AG04449 (cell line): ENCODE measurements around the gene NCAPH2.
A peak's percentile ranks its signal among the peaks of the same experiment; 100 is the strongest.

Experiments
- CTCF ChIA-PET: fragments of 350-600 bp; formaldehyde crosslinking; extraction: SDS; loops from one replicate; lab custom pipeline; 2021; ENCODE audit warnings: antibody characterized with exemption; lab: Yijun Ruan, JAX
- POLR2A ChIA-PET: fragments of 400-600, 350-600 bp; formaldehyde crosslinking; extraction: SDS; loops from one replicate; lab custom pipeline; 2020; ENCODE audit warnings: antibody characterized with exemption, inconsistent platforms; lab: Yijun Ruan, JAX
- DNase-seq: peaks from one replicate; pipeline ENCODE4 v3.0.0-alpha.2; 2010; ENCODE audit warnings: low read depth, low spot score
- H3K4me3 ChIP-seq: 2 replicates; pipeline ENCODE4 v1.5.1; 2011; ENCODE audit warnings: low read depth, mild to moderate bottlenecking, control low read depth, low read length
- TF ChIP-seq, protein P1 (sequence below): IDR thresholded peaks from one replicate; pipeline ENCODE4 v1.5.1; 2011; ENCODE audit warnings: mild to moderate bottlenecking, moderate library complexity, low read length, control low read depth, inconsistent platforms; ENCODE audit not compliant: insufficient read depth; ENCODE audit errors: missing control alignments

NCAPH2 gene

DNA sequence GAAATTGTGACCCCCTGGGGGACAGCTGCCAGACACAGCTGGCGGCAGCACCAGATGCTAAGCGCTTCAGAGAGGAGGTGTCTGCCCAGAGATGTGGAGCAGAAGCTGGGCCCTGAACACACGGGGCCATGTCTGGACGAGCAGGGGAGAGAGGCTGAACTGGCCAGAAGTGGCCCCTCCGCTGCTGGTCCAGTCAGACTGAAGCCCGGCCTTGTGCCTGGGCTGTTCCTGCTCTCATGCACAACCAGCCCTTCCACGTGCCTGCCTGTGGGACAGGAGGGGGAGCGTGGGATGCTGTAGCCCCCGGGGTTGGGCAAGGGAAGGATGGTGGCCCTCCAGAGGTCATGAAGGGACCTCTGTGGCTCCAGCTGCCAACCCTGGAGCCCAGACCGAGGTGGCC is 24.9 kb upstream of the NCAPH2 start:
- TF ChIP-seq, protein P1, sequence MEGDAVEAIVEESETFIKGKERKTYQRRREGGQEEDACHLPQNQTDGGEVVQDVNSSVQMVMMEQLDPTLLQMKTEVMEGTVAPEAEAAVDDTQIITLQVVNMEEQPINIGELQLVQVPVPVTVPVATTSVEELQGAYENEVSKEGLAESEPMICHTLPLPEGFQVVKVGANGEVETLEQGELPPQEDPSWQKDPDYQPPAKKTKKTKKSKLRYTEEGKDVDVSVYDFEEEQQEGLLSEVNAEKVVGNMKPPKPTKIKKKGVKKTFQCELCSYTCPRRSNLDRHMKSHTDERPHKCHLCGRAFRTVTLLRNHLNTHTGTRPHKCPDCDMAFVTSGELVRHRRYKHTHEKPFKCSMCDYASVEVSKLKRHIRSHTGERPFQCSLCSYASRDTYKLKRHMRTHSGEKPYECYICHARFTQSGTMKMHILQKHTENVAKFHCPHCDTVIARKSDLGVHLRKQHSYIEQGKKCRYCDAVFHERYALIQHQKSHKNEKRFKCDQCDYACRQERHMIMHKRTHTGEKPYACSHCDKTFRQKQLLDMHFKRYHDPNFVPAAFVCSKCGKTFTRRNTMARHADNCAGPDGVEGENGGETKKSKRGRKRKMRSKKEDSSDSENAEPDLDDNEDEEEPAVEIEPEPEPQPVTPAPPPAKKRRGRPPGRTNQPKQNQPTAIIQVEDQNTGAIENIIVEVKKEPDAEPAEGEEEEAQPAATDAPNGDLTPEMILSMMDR = no peak
- ChIA-PET POLR2A (no interaction called here), CTCF (interaction anchor here (1.0 to 1.2 kb wide), 2 partner anchors 22 to 142 kb away, joined by 3 read pairs; no protein-coding TSS in a partner anchor)
- peak overlapping the region; percentile 70 for H3K4me3 ChIP-seq
- no peak for DNase-seq

DNA sequence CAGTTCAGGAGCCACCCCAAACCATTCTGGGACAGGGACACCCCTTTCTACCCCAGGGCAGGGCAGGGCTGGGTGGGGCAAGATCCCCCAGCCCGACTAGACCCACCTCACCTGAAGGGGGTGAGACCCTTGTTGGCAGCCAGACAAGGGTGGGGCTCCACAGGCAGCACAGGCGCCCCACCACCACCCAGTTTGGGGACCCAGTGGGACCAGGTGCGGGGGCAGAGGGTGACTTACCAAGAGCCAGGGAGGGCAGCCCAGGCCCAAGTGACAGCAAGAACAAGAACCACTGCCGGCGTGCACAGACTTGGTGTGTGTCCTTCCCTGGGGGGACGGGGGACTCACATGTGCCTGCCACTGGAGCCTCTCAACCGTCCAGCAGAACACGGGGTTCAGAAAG is 24.5 kb upstream of the NCAPH2 start:
- ChIA-PET CTCF (interaction anchor here (1.0 to 1.2 kb wide), 2 partner anchors 22 to 142 kb away, joined by 3 read pairs; no protein-coding TSS in a partner anchor), POLR2A (no interaction called here)
- TF ChIP-seq, protein P1 = no peak
- DNase-seq = no peak
- no peak overlapping the region for H3K4me3 ChIP-seq

DNA sequence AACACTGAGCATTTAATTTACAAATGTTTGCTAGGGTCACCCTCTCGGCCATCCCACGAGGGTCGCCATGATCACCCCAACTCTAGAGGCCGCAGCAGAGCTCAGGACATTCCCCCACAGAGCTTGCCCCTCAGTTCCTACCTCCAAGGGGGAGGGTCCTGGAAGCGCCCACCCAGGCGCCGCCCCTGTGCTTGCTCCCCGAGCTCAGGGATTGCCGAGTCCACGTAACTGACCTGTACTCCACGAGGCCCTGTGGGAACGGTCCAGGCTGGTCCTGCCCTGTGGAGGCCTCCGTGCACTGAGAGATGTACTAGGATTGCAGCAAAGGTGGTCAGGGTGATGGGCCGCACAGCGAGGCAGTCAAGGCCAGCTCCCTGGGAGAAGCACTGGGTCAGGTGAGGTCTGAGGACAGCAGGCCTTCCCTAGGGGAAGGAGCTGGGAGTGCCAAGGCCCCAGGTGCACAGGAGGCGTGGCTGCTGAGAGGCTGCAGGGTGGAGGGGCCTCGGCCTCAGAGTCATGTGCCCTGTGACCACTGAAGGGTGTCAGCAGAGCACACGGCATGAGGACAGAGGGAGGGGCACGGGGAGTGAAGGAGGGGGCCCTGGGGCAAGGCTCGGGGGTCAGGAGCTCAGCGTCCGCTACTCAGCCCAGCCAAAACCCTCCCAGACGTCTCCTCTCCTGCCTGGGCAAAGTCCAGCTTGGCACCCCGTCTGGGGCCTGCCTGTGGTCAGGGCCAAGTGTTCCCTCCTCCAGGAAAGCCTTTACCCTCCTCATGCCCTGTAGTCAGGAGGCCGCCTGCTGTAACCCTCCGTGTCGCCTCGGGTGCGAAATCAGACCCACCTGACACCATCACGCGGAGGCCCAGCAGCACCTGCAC is 23.8 kb upstream of the NCAPH2 start:
- TF ChIP-seq, protein P1 = no peak
- CTCF ChIA-PET = interaction anchor here (1.0 to 3.8 kb wide), 2 partner anchors 13 to 21 kb away, joined by 3 to 24 read pairs; no protein-coding TSS in a partner anchor

DNA sequence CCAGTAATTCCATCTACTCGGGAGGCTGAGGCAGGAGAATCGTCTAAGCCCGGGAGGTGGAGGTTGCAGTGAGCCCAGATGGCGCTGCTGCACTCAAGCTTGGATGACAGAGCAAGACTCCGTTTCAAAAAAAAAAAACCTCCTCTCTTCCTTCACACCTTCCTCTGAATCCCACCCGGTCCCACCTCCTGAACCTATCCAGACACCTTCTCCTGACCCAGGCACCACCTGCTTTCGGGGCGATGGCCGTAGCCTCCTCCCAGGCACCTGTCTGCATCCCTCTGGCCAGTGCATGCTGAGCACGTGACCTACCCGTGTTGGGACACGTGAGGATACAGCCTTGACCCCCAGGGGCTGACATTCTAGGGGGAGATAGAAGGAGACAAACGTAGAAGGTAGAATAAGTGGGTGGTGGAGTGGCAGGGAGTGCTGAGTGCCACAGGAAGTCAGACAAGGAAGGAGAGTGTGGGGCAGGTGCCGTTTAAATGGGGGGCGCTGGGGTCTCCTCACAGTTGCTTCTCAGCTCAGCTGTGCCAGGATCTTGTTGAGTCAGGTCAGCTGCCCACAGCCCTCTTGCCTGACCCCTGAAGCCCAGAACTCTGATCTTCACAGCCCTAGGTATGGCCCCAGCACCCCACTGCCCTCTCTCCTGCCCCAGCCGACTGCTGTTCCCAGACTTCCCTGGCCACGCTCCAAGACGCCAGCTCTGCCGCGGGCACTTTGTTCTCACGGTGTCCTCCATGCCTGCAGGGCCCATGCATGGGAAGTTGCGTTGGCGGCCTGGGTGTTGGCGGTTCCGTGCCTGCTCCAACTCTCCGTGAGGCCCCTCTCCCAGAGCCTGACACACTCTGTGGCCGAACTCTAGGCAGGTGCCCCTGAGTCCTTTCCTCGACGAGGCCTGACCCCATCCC is 22.5 kb upstream of the NCAPH2 start:
- H3K4me3 ChIP-seq = no peak overlapping the region
- DNase-seq = no peak
- CTCF ChIA-PET = interaction anchor here (3.8 kb wide), 1 partner anchor 12 kb away, joined by 24 read pairs; no protein-coding TSS in a partner anchor
- POLR2A ChIA-PET = interaction anchor here (0.6 kb wide), 1 partner anchor 214 kb away, joined by 3 read pairs; no protein-coding TSS in a partner anchor
- TF ChIP-seq, protein P1 = no peak

More for the DNA sequence above, 23.8 kb upstream of the NCAPH2 start:
- POLR2A ChIA-PET = no interaction called here
- DNase-seq = no peak
- no peak overlapping the region for H3K4me3 ChIP-seq

DNA sequence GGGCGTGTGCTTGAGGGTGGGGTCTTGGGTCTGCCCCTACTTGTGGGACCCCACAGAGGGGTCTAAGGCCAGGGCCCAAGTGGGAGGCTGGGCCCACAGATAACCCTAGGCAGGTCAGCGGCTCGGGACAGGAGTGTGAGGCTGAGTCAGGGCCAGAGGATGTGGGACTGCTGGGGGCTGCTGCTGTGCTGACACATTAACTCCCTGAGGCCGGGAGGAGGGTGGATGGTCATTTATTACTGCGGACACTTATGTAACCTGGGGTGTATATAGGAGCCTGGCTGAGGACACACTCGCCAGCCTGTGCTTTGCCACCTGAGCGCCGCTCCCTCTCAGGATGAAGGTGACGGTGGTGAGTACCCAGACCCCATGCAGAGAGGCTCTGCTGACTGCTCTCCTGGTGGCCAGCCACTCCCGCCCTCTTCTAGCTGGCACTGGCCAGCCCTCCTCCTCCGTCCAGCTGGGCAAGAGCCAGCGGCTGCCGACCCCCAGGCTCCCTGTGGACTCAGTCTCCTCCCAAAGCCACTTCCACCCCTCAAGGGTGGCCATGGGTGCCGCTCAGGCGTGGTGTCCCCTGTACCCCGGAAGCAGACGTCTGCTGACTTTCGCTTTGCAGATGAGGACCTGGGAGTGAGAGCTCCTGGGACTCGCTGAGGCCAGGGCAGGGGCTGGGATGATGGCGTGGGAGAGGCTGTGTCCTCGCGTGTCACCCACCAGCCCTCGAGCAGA is 21.3 kb upstream of the NCAPH2 start, which contains the start of gene MIOX:
MIOX (plus strand) TSS at position 299 of the 729 bp plus-strand sequence; CDS start at position 338, 39 bp downstream.
- TF ChIP-seq, protein P1 = no peak
- no peak for DNase-seq
- CTCF ChIA-PET = interaction anchor here (3.8 kb wide), 1 partner anchor 11 kb away, joined by 24 read pairs; no protein-coding TSS in a partner anchor
- POLR2A ChIA-PET = interaction anchor here (0.5 to 1.2 kb wide), 4 partner anchors 21 to 215 kb away, joined by 3 to 4 read pairs (median 3); partner anchors contain the start of genes LMF2 and SCO2
- H3K4me3 ChIP-seq = no peak within 1 kb of the TSS
